ENCODE data around the gene POP7.

DNA sequence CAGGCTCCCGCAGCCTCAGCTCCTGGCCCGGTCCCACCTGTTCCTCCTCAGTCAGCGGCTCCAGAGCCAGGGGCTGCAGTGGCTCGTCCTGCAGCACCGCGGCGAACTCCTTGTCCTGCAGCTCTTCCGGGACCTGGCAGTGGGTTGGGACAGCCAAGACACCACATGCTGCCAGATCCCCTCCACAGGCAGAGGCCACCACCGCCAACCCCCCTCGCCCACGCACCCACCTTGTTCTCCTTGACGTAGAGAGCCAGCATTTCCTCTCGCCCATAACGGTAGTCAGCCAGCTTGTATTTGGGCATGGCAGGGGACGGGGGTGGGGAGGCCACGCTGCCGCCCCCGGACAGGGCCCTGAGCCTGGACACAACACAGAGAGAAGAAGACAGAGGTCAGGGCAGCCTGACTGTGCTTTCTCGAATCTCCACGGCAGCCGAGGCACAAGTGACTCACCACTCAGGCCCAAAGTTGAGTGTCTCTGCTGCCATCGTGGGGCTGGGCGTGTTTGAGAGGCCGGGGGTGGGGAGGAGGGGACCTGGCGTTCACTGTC lies 18.1 kb upstream of the POP7 start:
- no peak for TF ChIP-seq SUZ12 (IDR thresholded peaks at IDR 0.05; ENCODE audit: extremely low read depth, insufficient read depth, insufficient read length)
- no peak for TF ChIP-seq YY1 (IDR thresholded peaks at IDR 0.05; ENCODE audit: insufficient read depth, insufficient read length)
- TF ChIP-seq ZNF274 (IDR thresholded peaks at IDR 0.05; ENCODE audit: low read depth, low read length) = no peak
